ENCODE measurements around the gene JADE1.

JADE1 gene

GRCh38 chr4:128809477-128810330 lies at the start of gene JADE1:
JADE1 (plus strand) TSS chr4:128809700; CDS start chr4:128831759, 22,059 bp downstream.
- FAIRE-seq: no peak

DNA sequence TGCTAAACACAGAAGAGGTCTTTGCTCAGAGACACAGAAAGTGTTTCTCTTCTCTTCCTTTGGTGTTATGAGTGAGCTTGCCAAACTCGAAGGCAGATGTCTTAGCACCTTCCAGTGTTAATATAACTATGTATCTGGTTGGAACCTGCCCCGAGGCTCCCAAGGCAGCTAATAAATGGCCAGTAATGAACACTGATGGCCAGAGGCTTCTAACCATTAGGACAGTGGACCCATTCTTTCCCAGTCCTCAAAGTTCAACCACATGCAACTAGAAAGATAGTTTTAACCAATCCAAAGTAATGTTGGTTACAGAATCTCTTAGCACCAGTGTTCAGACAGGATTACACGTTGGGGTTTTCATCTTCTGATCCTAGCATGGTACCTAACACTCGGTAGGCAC lies 42.7 kb upstream of the JADE1 start:
- FAIRE-seq: no peak

GRCh38 chr4:128768373-128768996 lies 41.0 kb upstream of the JADE1 start:
- no peak for FAIRE-seq

DNA sequence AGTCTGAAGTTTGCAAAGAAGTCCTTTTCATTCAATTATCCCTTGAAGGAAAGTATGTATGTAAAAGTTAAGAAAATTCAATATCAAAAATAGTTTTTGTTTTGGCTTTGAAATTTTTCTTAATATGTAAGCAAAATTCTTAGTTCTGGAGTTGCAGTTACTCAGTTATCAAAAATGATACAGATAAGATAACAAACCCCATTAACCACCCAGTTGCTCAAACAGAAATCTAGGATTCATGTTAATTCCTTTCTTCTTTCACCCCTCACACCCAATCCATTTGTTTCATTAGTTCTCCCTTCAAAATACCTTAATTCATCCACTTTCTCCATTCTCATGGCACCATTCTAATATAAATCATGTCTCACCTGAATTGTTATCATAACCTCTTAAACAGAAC lies 40.5 kb upstream of the JADE1 start:
- FAIRE-seq: no peak

DNA sequence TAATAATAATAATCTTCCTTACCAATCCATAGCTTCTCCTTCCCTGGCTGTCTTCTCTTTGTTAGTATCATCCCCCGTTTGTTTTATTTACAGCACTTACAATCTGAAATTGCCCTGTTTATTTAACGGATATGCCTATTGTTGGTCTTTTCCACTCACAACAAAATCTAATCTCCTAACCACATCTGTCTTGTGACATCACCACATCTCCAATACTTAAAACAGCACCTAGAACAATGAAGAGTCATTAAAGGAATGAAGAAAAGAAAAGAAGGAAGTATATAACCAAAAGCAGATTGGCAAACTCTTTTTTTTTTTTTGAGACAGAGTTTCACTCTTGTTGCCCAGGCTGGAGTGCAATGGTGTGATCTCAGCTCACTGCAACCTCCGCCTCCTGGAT lies 38.7 kb upstream of the JADE1 start:
- no peak for FAIRE-seq

GRCh38 chr4:128775477-128775876 lies 34.0 kb upstream of the JADE1 start:
- FAIRE-seq: no peak

DNA sequence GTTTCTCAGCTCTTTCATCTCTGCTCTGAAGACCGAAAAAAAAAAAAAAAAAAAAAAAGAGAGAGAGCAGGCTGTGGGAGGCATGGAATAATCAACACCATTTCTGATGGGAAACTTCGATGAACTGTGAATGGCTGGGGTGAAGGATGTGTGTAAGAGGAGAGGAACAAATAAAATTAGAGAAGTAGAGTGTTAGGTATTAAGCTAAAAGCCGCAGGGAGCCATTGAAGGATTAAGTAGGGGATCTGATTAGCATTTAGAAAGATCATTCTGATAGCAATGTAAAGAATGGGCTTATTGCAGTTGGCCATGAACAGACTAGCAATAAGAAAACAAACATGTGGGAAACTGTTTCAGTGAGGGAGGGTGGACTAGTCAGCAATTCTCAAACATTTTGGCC lies 33.6 kb upstream of the JADE1 start:
- no peak for FAIRE-seq

- FAIRE-seq: no peak
Observed at GRCh38 chr4:128776794-128777216, 32.7 kb upstream of the JADE1 start.

- FAIRE-seq: no peak
Observed at GRCh38 chr4:128780688-128781087, 28.8 kb upstream of the JADE1 start.

DNA sequence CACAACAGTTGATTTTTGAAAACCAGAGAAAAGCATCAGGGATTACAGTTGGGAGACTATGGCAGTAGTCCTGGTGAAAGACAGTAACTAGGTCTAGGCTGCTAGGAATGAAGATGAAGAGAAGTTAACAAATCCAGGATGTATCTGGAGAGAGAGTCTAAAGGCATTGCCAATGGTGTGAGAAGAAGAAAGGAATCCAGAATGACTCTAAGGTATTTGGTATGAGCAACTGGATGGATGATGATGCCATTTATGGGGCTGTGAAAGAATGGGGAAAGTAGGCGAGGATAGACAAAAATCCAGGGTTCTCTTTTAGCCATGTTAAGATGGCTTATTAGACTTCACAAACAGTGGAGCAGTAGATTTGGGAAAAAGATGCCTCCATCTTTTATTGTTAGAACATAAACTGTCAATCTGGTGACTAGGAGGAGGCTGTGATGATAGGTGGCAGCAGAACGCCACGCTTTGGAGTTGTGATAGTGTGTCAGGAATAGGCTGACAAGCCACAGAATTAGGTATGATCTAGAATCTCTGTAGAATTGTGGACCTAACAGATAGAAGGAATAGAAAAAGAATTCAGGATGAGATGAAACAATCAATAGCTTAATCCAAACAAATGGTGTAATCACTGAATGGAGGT lies 27.3 kb upstream of the JADE1 start:
- no peak for FAIRE-seq

DNA sequence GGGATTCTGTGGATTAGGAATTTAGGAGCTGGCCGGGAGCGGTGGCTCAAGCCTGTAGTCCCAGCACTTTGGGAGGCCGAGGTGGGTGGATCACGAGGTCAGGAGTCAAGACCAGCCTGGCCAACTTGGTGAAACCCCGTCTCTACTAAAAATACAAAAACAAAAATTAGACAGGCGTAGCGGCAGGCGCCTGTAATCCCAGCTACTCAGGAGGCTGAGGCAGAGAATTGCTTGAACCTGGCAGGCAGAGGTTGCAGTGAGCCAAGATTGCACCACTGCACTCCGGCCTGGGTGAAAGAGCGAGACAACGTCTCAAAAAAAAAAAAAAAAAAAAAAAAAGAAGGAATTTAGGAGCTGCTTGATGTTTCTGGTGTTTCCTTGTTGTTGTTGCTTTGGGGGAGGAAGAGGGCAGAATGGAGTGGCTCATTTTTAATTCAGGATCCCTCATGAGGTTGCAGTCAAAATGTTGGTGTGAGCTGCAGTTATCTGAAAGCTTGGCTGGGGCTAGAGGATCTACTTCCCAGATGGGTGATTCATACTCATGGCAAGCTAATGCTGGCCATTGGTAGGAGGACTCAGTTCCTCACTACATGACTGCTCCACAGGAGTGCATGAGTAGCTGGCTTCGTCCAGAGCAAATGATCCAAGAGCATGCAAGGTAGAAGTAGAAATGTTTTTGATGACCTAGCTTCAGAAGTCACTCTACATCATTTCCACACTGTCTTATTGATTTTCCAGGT lies 26.5 kb upstream of the JADE1 start:
- FAIRE-seq: no peak

GRCh38 chr4:128787509-128788311 lies 21.8 kb upstream of the JADE1 start:
- FAIRE-seq: no peak

GRCh38 chr4:128793859-128794672 lies 15.4 kb upstream of the JADE1 start:
- FAIRE-seq: no peak

DNA sequence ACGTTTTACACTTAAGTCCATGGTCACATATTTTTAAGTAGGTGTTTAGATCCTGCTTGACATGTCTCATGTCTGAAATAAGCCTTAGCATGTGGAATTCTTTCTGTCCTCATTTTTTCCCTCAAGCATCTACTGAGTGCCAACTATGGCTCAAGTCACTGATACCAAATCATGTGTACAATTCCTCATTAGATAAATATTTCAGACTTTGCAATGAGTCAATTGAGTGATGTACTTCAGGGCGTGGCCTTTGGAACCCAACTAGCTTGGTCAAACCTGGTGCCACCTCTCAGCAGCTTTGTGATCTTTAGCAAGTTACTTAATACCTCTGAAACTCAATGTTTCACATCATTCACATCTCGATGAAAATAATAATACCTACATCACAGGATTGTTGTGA lies 12.6 kb upstream of the JADE1 start:
- no peak for FAIRE-seq

DNA sequence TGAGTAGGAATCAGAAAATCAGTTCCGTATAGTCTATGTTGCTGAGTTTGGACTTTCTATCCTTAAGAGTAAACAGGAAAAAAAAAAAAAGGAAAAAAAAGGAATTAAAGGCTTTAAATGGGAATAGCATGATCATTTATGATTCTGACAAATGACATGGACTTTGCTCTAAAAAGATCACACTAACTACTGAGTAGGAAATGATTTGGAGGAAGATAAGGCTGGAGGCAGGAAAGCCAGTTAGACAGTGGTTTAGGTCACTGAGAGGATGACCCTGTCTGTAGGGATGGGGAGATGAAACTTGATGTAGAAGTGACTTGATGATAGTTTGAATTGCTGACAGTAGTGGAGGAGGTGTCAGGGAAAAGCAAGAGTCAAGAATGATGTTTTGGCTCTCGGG lies 9.2 kb upstream of the JADE1 start:
- no peak for FAIRE-seq

DNA sequence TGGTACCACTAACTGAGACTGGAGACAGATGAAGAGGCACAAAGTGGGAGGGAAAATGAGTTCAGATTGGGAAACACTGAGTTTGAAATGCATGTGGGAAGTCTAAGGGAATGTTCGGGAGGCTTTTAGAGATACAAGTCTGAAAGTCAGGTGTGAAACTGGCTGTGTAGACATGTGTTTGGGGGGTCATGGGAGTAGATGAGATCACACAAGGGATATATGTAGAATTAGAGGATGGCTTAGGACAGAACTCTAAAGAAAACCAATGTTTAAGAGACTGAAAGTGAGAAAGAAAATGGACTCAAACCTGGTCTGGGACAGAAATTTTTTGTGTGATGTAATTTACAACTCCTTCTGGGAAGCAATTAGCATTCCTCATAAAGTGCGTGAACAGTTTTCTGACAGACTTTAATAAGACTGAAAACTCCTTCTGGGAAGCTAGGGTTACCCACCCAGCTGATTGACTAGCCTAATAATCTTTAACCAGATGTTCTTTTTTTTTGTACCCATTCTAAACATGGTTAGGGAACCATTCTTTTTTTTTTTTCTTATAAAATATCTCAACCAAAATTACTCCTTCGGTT lies 8.7 kb upstream of the JADE1 start:
- FAIRE-seq: no peak

DNA sequence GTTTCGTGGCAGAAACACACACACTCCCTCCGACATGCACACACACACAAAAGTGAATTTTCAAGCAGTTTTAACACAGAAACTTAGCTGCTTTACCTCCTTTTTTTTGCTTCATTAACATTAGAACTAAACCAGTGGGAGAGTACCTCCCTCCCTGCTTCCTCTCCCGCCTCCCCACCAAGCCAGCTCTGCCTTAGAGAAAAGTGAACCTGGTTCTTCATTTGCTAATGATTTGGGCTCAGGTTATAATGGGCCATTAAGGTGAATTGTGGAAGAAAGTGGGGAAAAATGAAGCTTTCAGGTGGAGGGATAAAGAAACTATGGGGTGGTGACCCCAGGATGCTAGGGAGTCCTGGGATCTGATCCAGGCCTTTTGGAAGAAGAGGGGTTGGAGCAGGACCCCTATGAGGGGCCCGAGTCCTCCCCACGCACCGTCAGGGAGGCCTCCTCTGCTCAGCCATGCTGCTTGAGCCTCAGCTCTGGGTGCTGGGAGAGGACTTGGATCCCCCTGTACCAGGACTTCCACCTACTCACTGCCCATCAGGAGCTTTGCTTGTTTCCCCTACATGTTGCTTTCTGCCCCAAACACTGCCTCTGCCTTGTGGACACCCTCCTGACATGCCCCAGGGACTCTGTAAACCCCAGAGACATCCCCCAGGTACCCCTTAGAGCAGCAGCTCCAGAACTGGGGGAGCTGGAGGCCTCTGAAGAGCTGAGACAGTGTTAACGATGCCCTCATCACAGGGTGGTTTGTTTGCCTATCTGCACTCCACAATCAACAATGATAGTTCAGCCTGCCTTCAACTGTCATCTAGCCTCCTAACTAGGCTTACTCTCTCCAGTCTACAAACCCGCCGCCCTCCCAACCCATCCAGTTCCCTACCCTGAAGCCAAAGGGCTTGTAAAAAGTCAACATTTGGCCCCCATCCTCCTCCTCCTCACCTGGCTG lies 6.5 kb upstream of the JADE1 start:
- no peak for FAIRE-seq

GRCh38 chr4:128803783-128804182 lies 5.7 kb upstream of the JADE1 start:
- FAIRE-seq: no peak

DNA sequence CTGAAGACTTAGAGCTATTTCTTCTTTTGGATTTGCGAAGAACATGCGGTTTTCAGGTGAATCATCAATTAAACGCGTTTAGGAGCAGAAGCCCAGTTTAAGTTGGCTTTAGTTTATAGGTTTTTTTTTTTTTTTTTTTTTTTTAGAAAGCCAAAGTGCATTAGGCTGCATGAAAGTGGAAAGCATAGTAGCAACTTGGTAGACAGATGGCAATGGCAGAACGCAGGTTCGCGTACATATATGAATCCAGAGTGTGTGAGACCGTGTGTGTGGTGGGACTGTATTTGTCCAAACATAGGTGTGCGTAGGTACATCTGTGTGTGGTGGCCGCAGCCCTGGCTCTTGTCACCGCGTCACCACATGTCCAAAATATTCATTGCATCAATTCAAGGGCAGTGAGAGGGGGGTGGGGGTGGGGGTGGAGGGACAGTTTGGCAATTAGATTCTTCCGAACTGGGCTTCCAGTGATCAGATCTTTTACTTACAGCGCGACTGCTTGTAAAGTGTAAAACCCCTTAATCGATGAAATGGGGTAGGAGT lies 901 bp downstream of the JADE1 start:
- no peak for FAIRE-seq
